Liver (tissue), 9 donors: ENCODE measurements around the gene APOA1. TPM values are rescaled to one million over a fixed set of nuclear protein-coding genes. Genes with fewer than 3 reads are reported as not detected.
A peak's percentile ranks its signal among the peaks of the same experiment; 100 is the strongest.

Source experiments
- DNase-seq: peaks from one replicate; pipeline ENCODE4 v3.0.0-alpha.2; 2017; ENCODE audit warnings: low spot score
- H3K27ac ChIP-seq, 2 donors: one replicate each; pipeline ENCODE4 v1.7.0; 2013; ENCODE audit warnings: inconsistent platforms in 2 of 2, low read length in 2 of 2, control low read depth in 1 of 2, low read depth in 1 of 2, mild to moderate bottlenecking in 1 of 2
- H3K27me3 ChIP-seq, 4 donors: one replicate each; pipeline versions ENCODE4 v1.6.1 to v1.7.0; 2013; ENCODE audit warnings: low read length in 3 of 4, inconsistent platforms in 1 of 4, mild to moderate bottlenecking in 1 of 4, moderate library complexity in 1 of 4; ENCODE audit not compliant: control insufficient read depth in 4 of 4, insufficient read depth in 4 of 4
- H3K36me3 ChIP-seq, 4 donors: one replicate each; pipeline versions ENCODE4 v1.6.1 to v1.7.0; 2013; ENCODE audit warnings: low read length in 3 of 4, mild to moderate bottlenecking in 3 of 4, low read depth in 1 of 4, moderate library complexity in 1 of 4; ENCODE audit not compliant: control insufficient read depth in 4 of 4, insufficient read depth in 3 of 4
- H3K4me1 ChIP-seq, 4 donors: one replicate each; pipeline versions ENCODE4 v1.6.1 to v1.7.0; 2013; ENCODE audit warnings: low read length in 3 of 4, mild to moderate bottlenecking in 3 of 4, moderate library complexity in 1 of 4; ENCODE audit not compliant: control insufficient read depth in 4 of 4, insufficient read depth in 4 of 4
- H3K4me3 ChIP-seq, 3 donors: one replicate each; pipeline versions ENCODE4 v1.6.1 to v1.7.0; 2013; ENCODE audit warnings: low read length in 3 of 3, control low read depth in 1 of 3, low read depth in 1 of 3, mild to moderate bottlenecking in 1 of 3
- H3K9ac ChIP-seq, 2 donors: one replicate each; pipeline ENCODE4 v1.7.0; 2013; ENCODE audit warnings: low read length in 2 of 2, mild to moderate bottlenecking in 2 of 2, moderate library complexity in 2 of 2, control low read depth in 1 of 2, low read depth in 1 of 2
- H3K9me3 ChIP-seq, 4 donors: one replicate each; pipeline versions ENCODE4 v1.6.1 to v1.7.0; 2013; ENCODE audit warnings: low read length in 3 of 4; ENCODE audit not compliant: control insufficient read depth in 4 of 4
- CTCF ChIP-seq: fragments of 150-350 bp; IDR thresholded peaks from 2 replicates; pipeline ENCODE4 v1.5.1; 2017; ENCODE audit warnings: improper control_type of control experiment, low read depth, low read length; ENCODE audit not compliant: missing input control
- EGR1 ChIP-seq, 2 donors: IDR thresholded peaks; 2 replicates each; pipeline ENCODE4 v1.6.1; 2016 to 2018; ENCODE audit warnings: antibody characterized with exemption in 2 of 2, low read depth in 2 of 2
- FOXA1 ChIP-seq: IDR thresholded peaks from 2 replicates; pipeline ENCODE4 v1.6.1; 2016; ENCODE audit warnings: antibody characterized with exemption
- FOXA2 ChIP-seq: IDR thresholded peaks from 2 replicates; pipeline ENCODE4 v1.6.1; 2016; ENCODE audit warnings: antibody characterized with exemption
- GABPA ChIP-seq, 2 donors: IDR thresholded peaks in 1 of 2; conservative IDR thresholded peaks in 1 of 2; 2 replicates each; pipeline ENCODE4 v1.6.1; 2016; ENCODE audit warnings: antibody characterized with exemption in 2 of 2, mild to moderate bottlenecking in 1 of 2, moderate library complexity in 1 of 2
- HNF4A ChIP-seq, 2 donors: conservative IDR thresholded peaks; 2 replicates each; pipeline ENCODE4 v1.6.1; 2016; ENCODE audit warnings: antibody characterized with exemption in 2 of 2, mild to moderate bottlenecking in 2 of 2
- HNF4G ChIP-seq: IDR thresholded peaks from 2 replicates; pipeline ENCODE4 v1.6.1; 2016; ENCODE audit warnings: antibody characterized with exemption
- JUND ChIP-seq, 2 donors: IDR thresholded peaks; 2 replicates each; pipeline ENCODE4 v1.6.1; 2016; ENCODE audit warnings: antibody characterized with exemption in 2 of 2
- NR2F2 ChIP-seq: IDR thresholded peaks from 2 replicates; pipeline ENCODE4 v1.6.1; 2016; ENCODE audit warnings: antibody characterized with exemption
- RAD21 ChIP-seq, 2 donors: IDR thresholded peaks; 2 replicates each; pipeline ENCODE4 v1.6.1; 2016; ENCODE audit warnings: antibody characterized with exemption in 2 of 2, mild to moderate bottlenecking in 2 of 2
- RXRA ChIP-seq, 2 donors: IDR thresholded peaks; 2 replicates each; pipeline ENCODE4 v1.6.1; 2017 to 2018; ENCODE audit warnings: antibody characterized with exemption in 2 of 2, mild to moderate bottlenecking in 1 of 2
- SP1 ChIP-seq: IDR thresholded peaks from 2 replicates; pipeline ENCODE4 v1.6.1; 2018; ENCODE audit warnings: antibody characterized with exemption, mild to moderate bottlenecking
- TAF1 ChIP-seq: conservative IDR thresholded peaks from 2 replicates; pipeline ENCODE4 v1.6.1; 2016; ENCODE audit warnings: antibody characterized with exemption, mild to moderate bottlenecking
- YY1 ChIP-seq: IDR thresholded peaks from 2 replicates; pipeline ENCODE4 v1.6.1; 2016; ENCODE audit warnings: antibody characterized with exemption, mild to moderate bottlenecking
- WGBS: extraction: QIAGEN DNeasy Blood & Tissue Kit; methylation state at CpG from one replicate; pipeline ENCODE4 v1.1.7; 2013; 5-methylcytosine and 5-hydroxymethylcytosine counted together
- polyA plus RNA-seq, 2 donors: library from polyadenylated mRNA; stranded (reverse) in 1 of 2; unstranded in 1 of 2; fragments of 200-250 nt in 1 of 2; fragments of >200 nt in 1 of 2; fragmentation: Nextera tagmentation in 1 of 2; extraction: Ambion mirVana in 1 of 2; gene quantifications; one replicate each; pipeline versions ENCODE4 v1.2.1 to v1.2.3, GENCODE V29; 2013 to 2015
- total RNA-seq, 2 donors: library from RNA; depleted of rRNA; stranded (reverse); fragments of >200 nt; gene quantifications; one replicate each; pipeline ENCODE4 v1.2.3, GENCODE V29; 2014
- TF ChIP-seq, protein P1 (sequence below): IDR thresholded peaks from 2 replicates; pipeline ENCODE4 v1.6.1; 2016; ENCODE audit warnings: antibody characterized with exemption
- TF ChIP-seq, protein P2 (sequence below): IDR thresholded peaks from 2 replicates; pipeline ENCODE4 v1.6.1; 2016; ENCODE audit warnings: antibody characterized with exemption
- TF ChIP-seq, protein P3 (sequence below): IDR thresholded peaks from 2 replicates; pipeline ENCODE4 v1.6.1; 2016; ENCODE audit warnings: antibody characterized with exemption, mild to moderate bottlenecking
- TF ChIP-seq, protein P4 (sequence below): IDR thresholded peaks from 2 replicates; pipeline ENCODE4 v1.6.1; 2016; ENCODE audit warnings: antibody characterized with exemption
- donor health status: healthy.
- donor health status: healthy.
- donor health status: healthy.
- donor health status: healthy.
- donor health status: healthy.

Gene APOA1
- total and polyA plus RNA-seq, 4 donors: 4,271 to 17,093 (median 8,590) TPM

DNA sequence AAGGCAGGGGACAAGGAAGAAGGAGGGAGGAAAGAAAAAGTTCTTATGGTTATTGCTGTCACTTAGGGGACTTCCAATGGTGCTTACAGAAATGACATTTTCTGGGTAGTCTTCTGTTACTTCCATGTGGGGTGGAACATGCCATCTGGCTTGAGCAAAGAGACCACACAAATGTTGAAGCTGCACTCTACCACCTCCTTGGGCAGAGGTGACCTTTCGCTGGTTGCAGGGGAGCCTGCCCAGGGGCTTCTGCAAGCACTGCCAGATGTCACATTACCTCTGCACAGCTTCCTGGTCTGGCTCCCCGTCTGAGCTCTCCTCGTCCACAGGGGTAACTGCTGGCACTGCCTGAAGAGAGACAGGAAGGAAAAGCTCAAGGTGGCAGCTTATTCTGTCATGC is 32.6 kb upstream of the APOA1 start:
- Histone ChIP-seq H3K27ac (no peak overlapping the region), H3K4me1 (peaks cover 2 to 14% (median 9%) of the 10 kb centered on the region in 4 donors), H3K36me3 (peaks cover 14 to 88% (median 58%) of the 10 kb centered on the region in 4 donors)

GRCh38 chr11:116869610-116870009 is 32.2 kb upstream of the APOA1 start:
- TF ChIP-seq HNF4A (conservative IDR thresholded peaks at IDR 0.05) (peak; percentile 47 to 63), EGR1 (IDR thresholded peaks at IDR 0.05; ENCODE audit: low read depth in 2 of 2) (no peak), SP1 (no peak), RXRA (IDR thresholded peaks at IDR 0.05) (peak; percentile 12 to 78), YY1 (no peak), GABPA (IDR thresholded peaks at IDR 0.05 in 1 of 2, conservative IDR thresholded peaks at IDR 0.05 in 1 of 2) (peak in 1 of 2 donors; percentile 28), TAF1 (no peak), FOXA1 (peak; percentile 58), FOXA2 (peak; percentile 88), NR2F2 (no peak), HNF4G (no peak), RAD21 (IDR thresholded peaks at IDR 0.05) (peak; percentile 40 to 63), CTCF (peak; percentile 1), JUND (IDR thresholded peaks at IDR 0.05) (peak in 1 of 2 donors; percentile 29)
- TF ChIP-seq, protein P1, sequence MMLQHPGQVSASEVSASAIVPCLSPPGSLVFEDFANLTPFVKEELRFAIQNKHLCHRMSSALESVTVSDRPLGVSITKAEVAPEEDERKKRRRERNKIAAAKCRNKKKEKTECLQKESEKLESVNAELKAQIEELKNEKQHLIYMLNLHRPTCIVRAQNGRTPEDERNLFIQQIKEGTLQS: no peak
- TF ChIP-seq, protein P2, sequence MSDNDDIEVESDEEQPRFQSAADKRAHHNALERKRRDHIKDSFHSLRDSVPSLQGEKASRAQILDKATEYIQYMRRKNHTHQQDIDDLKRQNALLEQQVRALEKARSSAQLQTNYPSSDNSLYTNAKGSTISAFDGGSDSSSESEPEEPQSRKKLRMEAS: peak; percentile 43
- TF ChIP-seq, protein P3, sequence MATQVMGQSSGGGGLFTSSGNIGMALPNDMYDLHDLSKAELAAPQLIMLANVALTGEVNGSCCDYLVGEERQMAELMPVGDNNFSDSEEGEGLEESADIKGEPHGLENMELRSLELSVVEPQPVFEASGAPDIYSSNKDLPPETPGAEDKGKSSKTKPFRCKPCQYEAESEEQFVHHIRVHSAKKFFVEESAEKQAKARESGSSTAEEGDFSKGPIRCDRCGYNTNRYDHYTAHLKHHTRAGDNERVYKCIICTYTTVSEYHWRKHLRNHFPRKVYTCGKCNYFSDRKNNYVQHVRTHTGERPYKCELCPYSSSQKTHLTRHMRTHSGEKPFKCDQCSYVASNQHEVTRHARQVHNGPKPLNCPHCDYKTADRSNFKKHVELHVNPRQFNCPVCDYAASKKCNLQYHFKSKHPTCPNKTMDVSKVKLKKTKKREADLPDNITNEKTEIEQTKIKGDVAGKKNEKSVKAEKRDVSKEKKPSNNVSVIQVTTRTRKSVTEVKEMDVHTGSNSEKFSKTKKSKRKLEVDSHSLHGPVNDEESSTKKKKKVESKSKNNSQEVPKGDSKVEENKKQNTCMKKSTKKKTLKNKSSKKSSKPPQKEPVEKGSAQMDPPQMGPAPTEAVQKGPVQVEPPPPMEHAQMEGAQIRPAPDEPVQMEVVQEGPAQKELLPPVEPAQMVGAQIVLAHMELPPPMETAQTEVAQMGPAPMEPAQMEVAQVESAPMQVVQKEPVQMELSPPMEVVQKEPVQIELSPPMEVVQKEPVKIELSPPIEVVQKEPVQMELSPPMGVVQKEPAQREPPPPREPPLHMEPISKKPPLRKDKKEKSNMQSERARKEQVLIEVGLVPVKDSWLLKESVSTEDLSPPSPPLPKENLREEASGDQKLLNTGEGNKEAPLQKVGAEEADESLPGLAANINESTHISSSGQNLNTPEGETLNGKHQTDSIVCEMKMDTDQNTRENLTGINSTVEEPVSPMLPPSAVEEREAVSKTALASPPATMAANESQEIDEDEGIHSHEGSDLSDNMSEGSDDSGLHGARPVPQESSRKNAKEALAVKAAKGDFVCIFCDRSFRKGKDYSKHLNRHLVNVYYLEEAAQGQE: no peak
- TF ChIP-seq, protein P4, sequence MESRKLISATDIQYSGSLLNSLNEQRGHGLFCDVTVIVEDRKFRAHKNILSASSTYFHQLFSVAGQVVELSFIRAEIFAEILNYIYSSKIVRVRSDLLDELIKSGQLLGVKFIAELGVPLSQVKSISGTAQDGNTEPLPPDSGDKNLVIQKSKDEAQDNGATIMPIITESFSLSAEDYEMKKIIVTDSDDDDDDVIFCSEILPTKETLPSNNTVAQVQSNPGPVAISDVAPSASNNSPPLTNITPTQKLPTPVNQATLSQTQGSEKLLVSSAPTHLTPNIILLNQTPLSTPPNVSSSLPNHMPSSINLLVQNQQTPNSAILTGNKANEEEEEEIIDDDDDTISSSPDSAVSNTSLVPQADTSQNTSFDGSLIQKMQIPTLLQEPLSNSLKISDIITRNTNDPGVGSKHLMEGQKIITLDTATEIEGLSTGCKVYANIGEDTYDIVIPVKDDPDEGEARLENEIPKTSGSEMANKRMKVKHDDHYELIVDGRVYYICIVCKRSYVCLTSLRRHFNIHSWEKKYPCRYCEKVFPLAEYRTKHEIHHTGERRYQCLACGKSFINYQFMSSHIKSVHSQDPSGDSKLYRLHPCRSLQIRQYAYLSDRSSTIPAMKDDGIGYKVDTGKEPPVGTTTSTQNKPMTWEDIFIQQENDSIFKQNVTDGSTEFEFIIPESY: peak; percentile 22
- Histone ChIP-seq H3K9me3 (no peaks in the 10 kb centered on the region), H3K27ac (no peak overlapping the region), H3K4me3 (no peak overlapping the region), H3K27me3 (no peaks in the 10 kb centered on the region), H3K9ac (no peak overlapping the region), H3K4me1 (peaks cover 2 to 14% (median 9%) of the 10 kb centered on the region in 4 donors), H3K36me3 (peaks cover 11 to 90% (median 57%) of the 10 kb centered on the region in 4 donors)
- 56% methylated on average over 4 of the region's 4 CpGs for WGBS
- no peak for DNase-seq

More for the DNA sequence above, 32.6 kb upstream of the APOA1 start:
- DNase-seq: no peak
- no peaks in the 10 kb centered on the region for H3K9me3 ChIP-seq
- no peaks in the 10 kb centered on the region for H3K27me3 ChIP-seq
- WGBS: 80% methylated on average over 3 of the region's 3 CpGs
- H3K9ac ChIP-seq: no peak overlapping the region
- no peak overlapping the region for H3K4me3 ChIP-seq
- no peak for TF ChIP-seq GABPA (IDR thresholded peaks at IDR 0.05 in 1 of 2, conservative IDR thresholded peaks at IDR 0.05 in 1 of 2)
- no peak for TF ChIP-seq JUND (IDR thresholded peaks at IDR 0.05)
- TF ChIP-seq HNF4G: no peak
